ENCODE data around the gene ALDOA.
A peak's percentile ranks its signal among the peaks of the same experiment; 100 is the strongest.
"Not testable (repeated sequence)": the region's sequence is repeated elsewhere in the genome, so short reads cannot be mapped to it uniquely, and the experiment has no call there.

Gene ALDOA

DNA sequence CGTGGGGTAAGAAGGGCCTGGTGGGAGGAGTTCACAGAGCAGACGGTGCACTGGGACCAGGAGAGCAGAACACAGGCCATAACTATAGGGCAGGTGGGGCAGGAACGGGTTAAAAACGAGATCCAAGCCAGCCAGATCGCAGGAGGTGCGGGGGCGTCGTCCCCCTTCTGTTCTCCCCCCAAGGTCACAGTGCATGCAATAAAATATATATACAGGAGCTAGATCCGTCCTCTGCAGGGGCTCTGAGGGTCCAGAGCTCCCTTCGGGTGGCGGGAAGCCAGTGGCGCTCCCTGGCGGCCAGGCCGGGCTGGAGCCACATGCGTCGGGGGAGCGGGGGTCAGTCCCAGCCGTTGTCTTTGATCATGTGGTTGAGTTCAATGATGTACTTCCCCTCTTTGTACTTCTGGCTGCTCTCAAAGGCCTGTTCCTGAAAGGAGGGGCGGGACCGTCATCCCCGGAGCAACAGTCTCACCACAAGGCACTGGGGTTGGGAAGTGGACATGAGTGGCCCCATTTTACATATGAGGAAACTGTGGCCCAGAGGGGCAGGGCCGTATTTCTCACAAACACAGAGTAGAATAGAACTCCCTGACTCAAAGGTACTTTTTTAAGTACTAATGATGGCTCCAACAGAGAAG lies 26.9 kb downstream of the ALDOA start:
- peak; percentile 80 for DNase-seq

- DNase-seq, result no peak
Measured at GRCh38 chr16:30094541-30095165, 29.1 kb downstream of the ALDOA start.

DNA sequence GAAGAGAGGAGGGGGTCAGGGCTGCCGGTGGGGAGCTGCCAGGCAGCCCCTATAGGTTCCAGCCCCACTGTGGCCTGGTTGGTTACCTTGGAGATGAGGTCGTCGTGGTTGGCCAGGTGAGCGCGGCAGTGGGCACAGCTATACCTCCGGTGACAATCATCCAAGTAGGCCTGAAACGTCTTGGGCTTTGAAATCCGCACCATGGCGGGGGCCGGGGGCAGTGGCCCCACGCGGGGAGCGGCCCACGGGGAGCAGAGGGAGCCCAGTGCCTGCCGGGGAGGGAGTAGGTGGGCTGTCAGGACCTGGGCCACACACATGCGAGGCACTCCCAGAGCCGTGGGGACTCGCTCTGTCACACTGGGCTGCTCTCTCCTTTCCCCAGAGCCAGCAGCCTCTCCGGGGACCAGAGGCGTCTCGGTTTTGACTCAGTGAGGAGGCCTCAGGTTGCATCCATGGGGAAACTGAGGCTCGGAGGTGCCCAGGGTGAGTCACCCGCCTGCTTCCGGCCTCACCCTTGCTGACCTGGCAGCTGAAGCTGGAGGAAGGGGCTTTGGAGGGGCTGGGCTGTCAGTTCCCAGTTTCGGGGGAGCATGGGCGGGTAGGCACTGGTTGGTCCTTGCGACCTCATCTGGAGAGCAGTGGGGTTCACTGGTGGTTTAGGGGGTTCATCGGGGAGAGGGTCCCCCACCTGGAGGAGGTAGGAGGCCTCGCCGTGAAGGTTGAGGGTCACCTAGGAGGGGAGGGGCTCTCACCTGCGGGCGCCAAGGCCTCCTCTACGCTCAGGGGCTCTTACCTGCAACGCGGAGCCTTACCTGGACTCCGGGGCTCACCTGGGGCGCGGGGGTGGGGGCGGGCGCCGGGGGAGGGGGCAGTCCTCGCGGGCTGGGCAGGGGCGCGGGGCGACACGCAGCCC lies 29.9 kb downstream of the ALDOA start:
- DNase-seq, result peak; percentile 10

- DNase-seq, result peak; percentile 91
Measured at GRCh38 chr16:30096105-30096861, 30.7 kb downstream of the ALDOA start, which contains the start of gene YPEL3. TSS of gene YPEL3 (minus strand) at chr16:30096213. CDS start at chr16:30095482, 731 bp downstream.

DNA sequence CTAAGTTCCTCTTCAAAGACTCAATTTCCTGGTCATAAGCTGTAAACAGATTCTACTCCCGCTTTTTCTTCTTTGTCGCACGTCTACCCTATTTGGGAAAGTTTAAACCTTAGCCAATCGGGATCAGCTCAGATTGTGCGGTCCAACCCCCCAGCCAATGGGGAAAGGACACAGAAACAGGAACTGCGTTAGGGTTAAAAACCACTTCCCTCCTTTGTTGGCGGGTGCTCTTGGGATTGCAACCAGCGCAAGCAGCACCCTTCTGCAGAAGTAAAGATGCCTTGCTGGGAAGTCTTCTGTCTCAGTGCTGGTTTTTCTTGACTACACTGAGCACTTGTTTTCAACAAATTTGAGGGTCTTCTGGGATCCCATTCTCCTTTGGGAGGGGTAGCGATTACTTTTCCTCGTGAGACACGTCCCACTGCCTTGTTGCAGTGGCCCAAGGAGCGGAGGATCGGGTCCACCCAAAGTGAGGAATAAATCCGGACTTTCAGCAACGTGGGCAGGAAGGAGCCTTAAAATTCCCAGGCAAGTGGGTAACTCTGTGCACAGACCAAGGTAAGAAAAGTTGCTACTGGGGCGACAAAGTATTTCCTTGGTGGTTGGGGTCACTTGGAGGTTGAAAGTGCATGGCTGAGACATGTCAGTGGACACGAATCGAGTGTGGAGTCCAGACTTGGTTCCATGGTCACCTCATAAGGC lies 31.5 kb downstream of the ALDOA start:
- DNase-seq, result no peak

GRCh38 chr16:30104090-30104489 lies 38.5 kb downstream of the ALDOA start:
- no peak for DNase-seq

- DNase-seq, result no peak
Measured at GRCh38 chr16:30104492-30104891, 38.9 kb downstream of the ALDOA start.

- no peak for DNase-seq
Measured at GRCh38 chr16:30108059-30108850, 42.7 kb downstream of the ALDOA start.

DNA sequence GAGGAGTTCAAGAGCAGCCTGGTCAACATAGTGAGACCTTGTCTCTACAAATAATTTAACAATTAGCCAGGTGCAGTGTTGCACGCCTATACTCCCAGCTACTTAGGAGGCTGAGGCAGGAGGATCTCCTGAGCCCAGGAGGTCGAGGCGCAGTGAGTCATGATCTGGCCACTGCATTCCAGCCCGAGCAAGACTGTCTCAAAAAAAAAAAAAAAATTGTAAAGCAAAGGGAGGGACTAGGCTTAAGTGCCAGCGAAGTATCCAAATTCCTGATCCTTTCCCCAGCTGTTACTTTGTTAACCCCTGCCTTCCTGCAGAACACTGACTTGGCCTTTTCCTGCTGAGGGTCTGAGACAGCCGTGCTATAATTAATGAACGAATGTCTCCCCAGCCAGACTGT lies 45.1 kb downstream of the ALDOA start:
- no peak for DNase-seq

DNA sequence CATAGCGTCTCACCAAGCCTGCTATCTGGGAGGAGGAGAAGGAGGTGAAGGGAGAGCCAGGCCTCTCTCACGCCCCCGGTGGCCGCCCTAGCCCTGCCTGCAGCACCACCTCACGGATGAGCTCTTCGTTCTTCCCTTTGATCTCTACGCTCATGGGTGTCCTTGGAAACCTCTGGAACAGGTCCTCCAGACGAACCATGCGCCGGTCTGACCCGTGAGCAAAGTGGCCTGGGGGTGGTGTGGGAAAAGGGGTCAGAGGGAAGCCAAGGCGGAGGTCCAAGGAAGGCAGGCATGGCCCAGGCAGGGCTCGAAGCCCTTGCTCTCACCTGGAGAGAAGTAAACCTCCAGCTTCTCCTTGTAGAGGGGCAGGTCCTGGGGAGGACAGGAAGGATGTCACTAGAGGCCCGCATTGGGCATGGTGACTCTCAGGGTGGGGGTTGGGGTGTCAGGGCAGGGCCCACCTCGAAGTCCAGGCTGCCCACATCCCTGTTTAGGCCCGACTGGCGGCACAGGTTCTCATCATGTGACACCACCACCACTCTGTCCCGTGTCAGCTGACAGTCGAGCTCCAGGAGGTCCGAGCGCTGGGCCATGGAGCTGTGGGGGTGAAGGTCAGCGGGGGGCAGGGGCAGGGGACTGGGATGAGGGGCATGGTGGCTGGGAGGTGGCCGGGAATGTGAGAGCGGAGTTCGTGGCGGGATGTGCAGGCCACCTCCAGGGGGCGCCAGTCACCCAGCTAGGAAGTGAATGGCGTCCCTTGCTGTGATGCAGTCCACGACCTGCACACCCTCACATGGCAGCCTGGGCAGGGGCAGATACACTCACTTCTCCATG lies 46.9 kb downstream of the ALDOA start:
- DNase-seq, result no peak

- DNase-seq, result no peak
Measured at GRCh38 chr16:30113031-30113710, 47.6 kb downstream of the ALDOA start, which contains the start of gene GDPD3. TSS of gene GDPD3 (minus strand) at chr16:30113537. CDS start at chr16:30113478, 59 bp downstream.

DNA sequence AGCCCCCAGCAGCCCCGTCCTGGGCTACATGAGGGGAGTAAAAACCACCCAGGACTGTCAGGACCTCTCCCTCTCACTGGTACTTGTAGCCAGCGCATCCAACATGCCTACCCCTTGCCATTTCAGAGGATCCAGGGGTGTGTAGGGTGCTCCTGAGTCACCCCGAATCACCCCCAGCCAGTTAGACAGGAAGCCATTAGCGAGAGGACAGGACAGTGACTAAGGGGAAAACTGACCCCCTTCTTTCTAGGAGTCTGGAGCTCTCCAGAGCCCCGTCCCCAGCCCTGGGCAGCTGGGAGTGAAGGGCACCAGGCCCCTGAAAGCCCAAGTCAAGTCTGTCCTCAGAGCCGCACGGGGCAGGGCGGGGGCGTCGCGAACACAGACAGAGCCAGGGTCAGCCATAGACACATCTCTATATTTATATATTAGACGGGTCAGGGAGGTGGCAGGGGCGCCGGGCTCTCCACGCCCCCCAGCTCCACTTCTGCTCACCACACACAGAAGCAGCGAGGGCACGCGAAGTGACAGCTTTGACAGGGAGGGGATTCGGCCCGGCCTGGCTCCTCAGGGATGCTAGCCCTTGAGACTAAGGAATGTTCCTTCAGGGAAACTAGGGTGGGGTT lies 48.3 kb downstream of the ALDOA start:
- no peak for DNase-seq

DNA sequence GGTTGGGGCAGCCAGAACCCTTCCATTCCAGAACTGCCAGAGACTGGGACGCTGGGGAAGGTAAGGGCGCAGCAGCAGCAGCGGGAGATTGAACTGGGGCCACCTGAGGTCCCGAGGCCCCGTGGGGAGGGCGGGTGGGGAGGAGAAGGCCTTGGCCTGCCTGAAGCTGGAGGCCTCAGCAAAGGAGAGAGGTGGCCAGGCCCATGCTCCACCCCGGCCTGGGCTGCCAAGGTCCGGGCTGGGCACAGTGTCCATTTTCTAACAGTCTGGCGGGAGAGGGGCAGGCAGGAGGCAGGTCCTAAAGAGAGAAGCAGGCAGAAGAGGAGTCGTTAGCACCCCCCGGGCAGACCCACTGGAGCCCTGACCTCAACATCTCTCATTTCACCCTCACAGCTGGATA lies 48.9 kb downstream of the ALDOA start:
- DNase-seq, result no peak

- DNase-seq, result not testable (repeated sequence)
Measured at GRCh38 chr16:30114833-30115232, 49.3 kb downstream of the ALDOA start.

- no peak for DNase-seq
Measured at GRCh38 chr16:30115238-30115637, 49.7 kb downstream of the ALDOA start.

GRCh38 chr16:30116291-30117207 lies 51.0 kb downstream of the ALDOA start:
- no peak for DNase-seq

- DNase-seq, result no peak
Measured at GRCh38 chr16:30117768-30118167, 52.2 kb downstream of the ALDOA start.

DNA sequence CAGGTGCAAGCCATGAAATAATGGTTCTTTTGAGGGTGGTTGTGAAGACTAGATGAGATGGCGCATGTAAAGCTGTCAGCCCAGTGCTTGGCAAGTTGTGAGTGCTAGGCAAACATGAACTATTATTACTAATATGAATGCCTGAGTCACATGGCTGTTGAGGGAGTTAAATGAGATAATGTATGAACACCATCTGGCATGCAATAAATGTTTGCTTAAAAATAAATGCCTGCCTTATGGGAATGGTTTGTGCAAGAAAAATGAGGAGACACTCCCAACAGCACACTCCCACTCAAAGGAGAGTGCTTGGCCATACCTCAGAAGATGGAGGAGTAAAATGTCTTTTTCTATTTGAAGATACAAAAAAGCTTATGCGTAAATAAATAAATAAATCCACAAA lies 53.9 kb downstream of the ALDOA start:
- no peak for DNase-seq
